Mesothelial cell of epicardium (in vitro differentiated cells): ENCODE measurements around the gene OGFOD1. TPM values are rescaled to one million over a fixed set of nuclear protein-coding genes. Genes with fewer than 3 reads are reported as not detected.
"Not testable (repeated sequence)": the region's sequence is repeated elsewhere in the genome, so short reads cannot be mapped to it uniquely, and the experiment has no call there.

Experiments used
- DNase-seq, 2 experiments: peaks; one replicate each; pipeline ENCODE4 v3.0.0; 2021; ENCODE audit warnings: low spot score in 2 of 2; ENCODE audit not compliant: unreplicated experiment in 2 of 2
- H3K27ac Mint-ChIP-seq: 2 replicates; pipeline ENCODE4 v1.8.0; 2021; ENCODE audit warnings: mixed read lengths
- H3K27me3 Mint-ChIP-seq: 2 replicates; pipeline ENCODE4 v1.8.0; 2021; ENCODE audit warnings: low read depth, mixed read lengths
- H3K36me3 Mint-ChIP-seq: 2 replicates; pipeline ENCODE4 v1.8.0; 2021; ENCODE audit warnings: mixed read lengths
- H3K4me1 Mint-ChIP-seq: 2 replicates; pipeline ENCODE4 v1.8.0; 2021; ENCODE audit warnings: mixed read lengths
- H3K4me3 Mint-ChIP-seq: 2 replicates; pipeline ENCODE4 v1.8.0; 2021; ENCODE audit warnings: mild to moderate bottlenecking, moderate library complexity, mixed read lengths
- H3K9me3 Mint-ChIP-seq: 2 replicates; pipeline ENCODE4 v1.8.0; 2021; ENCODE audit warnings: mixed read lengths
- CTCF ChIP-seq: fragments of 200-600 bp; sonication (generic); IDR thresholded peaks from one replicate; pipeline ENCODE4 v1.5.0; 2021; ENCODE audit warnings: antibody characterized with exemption; ENCODE audit not compliant: unreplicated experiment
- total RNA-seq: library from RNA; stranded (reverse); gene quantifications from 3 replicates; pipeline ENCODE4 v1.2.1, GENCODE V29; 2021

OGFOD1 gene
- total RNA-seq, 1 donor from 2014 or later = 37.2 TPM

GRCh38 chr16:56482683-56483236 lies 31.4 kb downstream of the OGFOD1 start:
- no peak for TF ChIP-seq CTCF
- Mint-ChIP-seq H3K27ac (no peak overlapping the region), H3K36me3 (peaks cover 32% of the 10 kb centered on the region), H3K9me3 (peaks cover 3% of the 10 kb centered on the region), H3K27me3 (no peaks in the 10 kb centered on the region), H3K4me3 (no peak overlapping the region), H3K4me1 (peaks cover 4% of the 10 kb centered on the region)
- no peak for DNase-seq

GRCh38 chr16:56483394-56483793 lies 32.0 kb downstream of the OGFOD1 start:
- Mint-ChIP-seq H3K4me3 (no peak overlapping the region), H3K4me1 (peaks cover 4% of the 10 kb centered on the region), H3K27me3 (no peaks in the 10 kb centered on the region), H3K27ac (no peak overlapping the region), H3K36me3 (peaks cover 32% of the 10 kb centered on the region), H3K9me3 (peaks cover 3% of the 10 kb centered on the region)
- DNase-seq = no peak
- TF ChIP-seq CTCF = no peak

- no peak overlapping the region for H3K4me3 Mint-ChIP-seq
These were observed 36.7 kb downstream of the OGFOD1 start for GRCh38 chr16:56488035-56488434.

GRCh38 chr16:56488868-56489267 lies 37.5 kb downstream of the OGFOD1 start:
- H3K36me3 Mint-ChIP-seq = peaks cover 35% of the 10 kb centered on the region
- not testable (repeated sequence) for H3K4me3 Mint-ChIP-seq, H3K27ac Mint-ChIP-seq, H3K27me3 Mint-ChIP-seq, H3K9me3 Mint-ChIP-seq, DNase-seq, H3K4me1 Mint-ChIP-seq

More at GRCh38 chr16:56488035-56488434, 36.7 kb downstream of the OGFOD1 start:
- H3K27me3 Mint-ChIP-seq = no peaks in the 10 kb centered on the region
- H3K9me3 Mint-ChIP-seq = peaks cover 3% of the 10 kb centered on the region
- TF ChIP-seq CTCF = no peak
- H3K4me1 Mint-ChIP-seq = peaks cover 4% of the 10 kb centered on the region
- peaks cover 32% of the 10 kb centered on the region for H3K36me3 Mint-ChIP-seq
- no peak overlapping the region for H3K27ac Mint-ChIP-seq
- DNase-seq = no peak

GRCh38 chr16:56491657-56492261 lies 40.4 kb downstream of the OGFOD1 start:
- no peaks in the 10 kb centered on the region for H3K9me3 Mint-ChIP-seq
- no peaks in the 10 kb centered on the region for H3K4me1 Mint-ChIP-seq
- peaks cover 33% of the 10 kb centered on the region for H3K36me3 Mint-ChIP-seq
- no peaks in the 10 kb centered on the region for H3K27me3 Mint-ChIP-seq
- no peak overlapping the region for H3K4me3 Mint-ChIP-seq
- H3K27ac Mint-ChIP-seq = no peak overlapping the region
- TF ChIP-seq CTCF = no peak
- DNase-seq = no peak

GRCh38 chr16:56493126-56493525 lies 41.8 kb downstream of the OGFOD1 start:
- Mint-ChIP-seq H3K27ac (no peak overlapping the region), H3K36me3 (peaks cover 42% of the 10 kb centered on the region), H3K27me3 (no peaks in the 10 kb centered on the region), H3K9me3 (no peaks in the 10 kb centered on the region), H3K4me1 (no peaks in the 10 kb centered on the region), H3K4me3 (no peak overlapping the region)
- no peak for DNase-seq
- TF ChIP-seq CTCF = no peak
